SKM-1 (cell line): Measurements from ENCODE around the gene TRIM34.
"Not testable (repeated sequence)": the region's sequence is repeated elsewhere in the genome, so short reads cannot be mapped to it uniquely, and the experiment has no call there.

Experiments
- DNase-seq: peaks from one replicate; lab custom pipeline; 2025; ENCODE audit not compliant: unreplicated experiment; lab: John Stamatoyannopoulos, UW

The TRIM34 gene

GRCh38 chr11:5620651-5621521 is 3.9 kb upstream of the TRIM34 start:
- no peak for DNase-seq

GRCh38 chr11:5621580-5621979 is 3.2 kb upstream of the TRIM34 start:
- DNase-seq, result no peak

DNA sequence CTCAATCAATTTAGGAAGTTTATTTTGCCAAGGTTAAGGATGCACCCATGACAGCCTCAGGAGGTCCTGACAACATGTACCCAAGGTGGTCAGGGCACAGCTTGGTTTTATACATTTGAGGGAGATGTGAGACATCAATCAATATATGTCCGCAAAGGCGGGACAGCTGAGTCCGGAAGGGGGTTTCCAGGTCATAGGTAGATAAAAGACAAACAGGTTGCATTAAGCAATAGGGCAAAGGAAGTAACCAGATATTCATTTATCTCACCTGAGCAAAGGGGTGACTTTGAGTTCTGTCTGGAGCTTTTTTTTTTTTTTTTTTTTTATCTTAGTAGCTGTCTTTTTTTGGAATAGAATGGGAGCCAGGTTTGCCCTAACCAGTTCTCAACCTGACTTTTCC is 2.0 kb upstream of the TRIM34 start:
- no peak for DNase-seq

- no peak for DNase-seq
Measured at GRCh38 chr11:5625281-5625680, 480 bp downstream of the TRIM34 start.

- DNase-seq, result no peak
Measured at GRCh38 chr11:5626196-5626595, 1.4 kb downstream of the TRIM34 start.

DNA sequence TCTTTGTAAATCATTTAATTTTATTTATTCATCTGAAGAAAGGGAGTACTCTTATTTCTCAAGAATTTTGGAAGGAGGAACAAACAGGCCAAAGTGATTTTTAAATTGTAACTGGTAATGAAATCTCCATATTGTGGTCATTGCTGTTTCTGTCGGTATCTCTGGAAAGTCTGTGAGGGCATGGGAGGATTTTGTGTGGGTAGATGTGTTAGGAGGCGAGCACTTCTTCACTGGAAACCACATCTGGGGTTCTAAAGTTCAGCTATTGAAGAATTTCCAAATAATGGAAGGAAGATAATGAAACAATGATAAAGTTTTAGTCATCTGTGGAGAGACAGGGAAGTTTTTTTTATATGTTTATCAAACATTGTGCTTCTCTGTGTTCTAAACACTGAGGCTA is 6.6 kb downstream of the TRIM34 start:
- DNase-seq, result no peak

GRCh38 chr11:5631969-5632635 is 7.3 kb downstream of the TRIM34 start:
- no peak for DNase-seq

GRCh38 chr11:5639953-5640352 is 15.2 kb downstream of the TRIM34 start:
- DNase-seq, result no peak

DNA sequence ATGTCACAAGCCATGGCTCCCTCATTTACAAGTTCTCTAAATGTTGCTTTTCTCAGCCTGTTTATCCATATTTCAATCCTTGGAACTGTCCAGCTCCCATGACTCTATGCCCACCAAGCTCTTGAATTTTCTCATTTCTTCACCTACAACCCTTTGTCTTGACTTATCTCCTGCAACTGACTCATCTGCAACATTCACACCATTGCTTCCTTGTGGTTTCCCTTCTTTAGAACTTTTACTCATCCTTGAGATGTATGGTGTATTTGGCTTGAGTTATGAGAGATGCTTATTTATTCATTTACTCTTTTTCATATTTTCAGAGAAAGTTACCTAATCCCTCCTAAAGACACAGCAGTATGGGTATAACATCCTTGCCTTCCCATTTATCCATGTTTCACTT is 18.8 kb downstream of the TRIM34 start:
- DNase-seq, result no peak

- no peak for DNase-seq
Measured at GRCh38 chr11:5646139-5646538, 21.3 kb downstream of the TRIM34 start.

- DNase-seq, result no peak
Measured at GRCh38 chr11:5655474-5655873, 30.7 kb downstream of the TRIM34 start.

DNA sequence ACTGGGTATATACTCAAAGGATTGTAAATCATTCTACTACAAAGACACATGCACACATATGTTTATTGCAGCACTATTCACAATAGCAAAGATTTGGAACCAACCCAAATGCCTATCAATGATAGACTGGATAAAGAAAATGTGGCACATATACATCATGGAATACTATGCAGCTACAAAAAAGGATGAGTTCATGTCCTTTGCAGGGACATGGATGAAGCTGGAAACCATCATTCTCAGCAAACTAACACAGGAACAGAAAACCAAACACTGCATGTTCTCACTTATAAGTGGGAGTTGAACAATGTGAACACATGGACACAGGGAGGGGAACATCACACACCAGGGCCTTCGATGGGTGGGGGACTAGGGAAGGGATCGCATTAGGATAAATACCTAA is 32.2 kb downstream of the TRIM34 start:
- DNase-seq, result not testable (repeated sequence)

DNA sequence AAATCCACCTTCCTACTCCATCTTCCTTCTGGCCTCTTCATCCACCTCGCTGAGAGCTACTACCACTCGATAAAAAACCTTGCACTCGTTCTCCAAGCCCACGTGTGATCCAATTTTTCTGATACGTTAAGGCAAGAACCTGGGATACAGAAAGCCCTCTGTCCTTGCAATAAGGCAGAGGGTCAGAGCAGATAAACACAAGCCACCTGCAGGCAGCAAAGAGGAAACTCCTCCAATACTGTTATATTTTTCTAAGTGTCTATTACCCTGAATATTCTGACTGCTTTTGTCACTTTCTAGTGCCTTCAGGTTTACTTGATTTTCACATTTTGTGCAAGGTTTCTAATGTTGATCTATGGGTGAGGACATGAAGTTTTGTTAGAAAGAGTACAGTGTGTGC is 33.5 kb downstream of the TRIM34 start:
- DNase-seq, result no peak

GRCh38 chr11:5663511-5663910 is 38.7 kb downstream of the TRIM34 start:
- DNase-seq, result no peak

DNA sequence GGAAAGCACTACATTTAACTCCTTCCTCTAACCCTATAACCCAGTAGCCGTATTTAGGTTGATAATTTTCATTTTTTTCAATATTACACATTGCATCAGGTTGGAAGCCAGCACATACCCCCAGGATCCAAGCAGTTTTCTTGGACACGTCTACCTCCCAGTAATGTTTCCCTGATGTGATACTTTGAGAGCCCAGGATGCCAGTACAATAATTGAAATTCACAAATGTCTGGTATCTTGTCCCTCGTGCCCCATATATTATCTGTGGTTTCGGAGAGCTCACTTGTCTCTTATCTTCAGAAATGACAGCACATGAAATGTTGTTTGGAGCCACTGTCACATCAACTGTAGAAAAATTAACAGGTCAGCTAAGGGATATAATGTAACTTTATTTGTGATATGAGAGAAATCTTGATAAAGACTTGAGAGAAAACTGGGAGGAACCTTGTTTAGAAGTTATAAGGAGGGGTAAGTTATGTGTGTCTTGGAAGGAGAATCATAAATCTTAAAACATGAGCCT is 40.3 kb downstream of the TRIM34 start:
- DNase-seq, result no peak

- no peak for DNase-seq
Measured at GRCh38 chr11:5665746-5666401, 41.1 kb downstream of the TRIM34 start.

DNA sequence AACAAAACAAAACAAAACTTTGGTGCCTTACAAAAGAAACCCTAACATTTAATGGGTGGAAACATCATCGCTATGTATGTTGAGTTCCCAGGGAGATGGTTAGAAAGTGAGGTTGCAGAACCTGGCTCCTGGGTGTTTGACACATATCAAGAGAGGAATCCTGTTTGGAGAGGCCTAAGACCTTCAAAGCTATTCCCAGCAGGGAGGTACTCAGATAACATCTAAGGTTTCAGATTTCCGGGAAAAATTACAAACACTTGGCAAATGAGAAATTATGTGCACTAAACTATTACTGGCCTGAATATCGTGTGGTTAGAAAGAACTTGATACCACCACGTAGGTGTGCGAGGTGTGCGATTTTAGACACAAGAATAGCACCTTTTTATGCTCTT is 41.6 kb downstream of the TRIM34 start:
- no peak for DNase-seq

- DNase-seq, result no peak
Measured at GRCh38 chr11:5671831-5672230, 47.0 kb downstream of the TRIM34 start.

DNA sequence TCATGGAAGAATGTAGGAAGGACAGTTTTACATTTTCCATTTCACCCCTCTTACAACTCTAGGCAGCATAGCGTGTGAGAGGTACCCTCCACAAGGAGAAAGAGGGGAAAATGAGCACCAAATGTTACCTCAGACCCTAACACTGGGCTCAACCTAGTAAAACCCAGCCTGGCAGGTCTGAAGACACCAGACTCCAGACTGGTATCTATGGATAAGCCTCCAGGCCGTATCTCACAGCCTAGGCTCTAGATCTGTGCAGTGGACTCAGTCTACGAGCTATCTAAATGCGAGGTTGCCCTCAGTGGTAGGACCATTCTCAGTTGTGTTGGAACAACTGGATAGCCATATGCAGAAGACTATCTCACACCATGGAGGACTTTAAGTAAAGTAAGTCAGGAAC is 49.6 kb downstream of the TRIM34 start:
- DNase-seq, result no peak

GRCh38 chr11:5679811-5680210 is 55.0 kb downstream of the TRIM34 start:
- DNase-seq, result no peak

- DNase-seq, result not testable (repeated sequence)
Measured at GRCh38 chr11:5682890-5683441, 58.2 kb downstream of the TRIM34 start.
